Measurements from ENCODE around the gene DUOX1.

DNA sequence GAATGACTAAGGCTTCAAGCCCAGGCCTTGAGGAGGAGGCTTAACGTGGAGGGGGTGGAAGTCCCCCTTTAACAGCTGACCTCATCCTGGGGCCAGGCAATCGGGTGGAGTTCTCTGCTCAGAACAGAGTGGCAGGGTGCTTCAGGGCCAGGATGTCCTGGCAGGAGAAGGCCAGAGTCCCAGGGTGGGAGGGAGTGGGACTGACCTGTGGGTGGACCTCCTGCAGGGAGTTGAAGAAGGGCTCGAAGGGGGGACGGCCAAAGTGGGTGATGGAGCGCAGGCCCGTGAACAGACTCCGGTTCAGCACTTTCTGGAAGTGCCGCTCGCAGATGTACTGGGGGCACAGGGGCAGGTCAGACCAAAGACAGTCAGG is 35.5 kb upstream of the DUOX1 start:
- TF ChIP-seq, protein P1, sequence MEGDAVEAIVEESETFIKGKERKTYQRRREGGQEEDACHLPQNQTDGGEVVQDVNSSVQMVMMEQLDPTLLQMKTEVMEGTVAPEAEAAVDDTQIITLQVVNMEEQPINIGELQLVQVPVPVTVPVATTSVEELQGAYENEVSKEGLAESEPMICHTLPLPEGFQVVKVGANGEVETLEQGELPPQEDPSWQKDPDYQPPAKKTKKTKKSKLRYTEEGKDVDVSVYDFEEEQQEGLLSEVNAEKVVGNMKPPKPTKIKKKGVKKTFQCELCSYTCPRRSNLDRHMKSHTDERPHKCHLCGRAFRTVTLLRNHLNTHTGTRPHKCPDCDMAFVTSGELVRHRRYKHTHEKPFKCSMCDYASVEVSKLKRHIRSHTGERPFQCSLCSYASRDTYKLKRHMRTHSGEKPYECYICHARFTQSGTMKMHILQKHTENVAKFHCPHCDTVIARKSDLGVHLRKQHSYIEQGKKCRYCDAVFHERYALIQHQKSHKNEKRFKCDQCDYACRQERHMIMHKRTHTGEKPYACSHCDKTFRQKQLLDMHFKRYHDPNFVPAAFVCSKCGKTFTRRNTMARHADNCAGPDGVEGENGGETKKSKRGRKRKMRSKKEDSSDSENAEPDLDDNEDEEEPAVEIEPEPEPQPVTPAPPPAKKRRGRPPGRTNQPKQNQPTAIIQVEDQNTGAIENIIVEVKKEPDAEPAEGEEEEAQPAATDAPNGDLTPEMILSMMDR (IDR thresholded peaks at IDR 0.05), result no peak
- TF ChIP-seq POLR2A (IDR thresholded peaks at IDR 0.05), result no peak
